WERI-Rb-1 (cell line): ENCODE data around the gene LGMN.
A peak's percentile ranks its signal among the peaks of the same experiment; 100 is the strongest.

Experiments used
- DNase-seq: peaks from one replicate; pipeline ENCODE4 v3.0.0-alpha.2; 2020
- H3K27ac ChIP-seq: fragments of 250-450 bp; sonication (Bioruptor Pico); 2 replicates; pipeline ENCODE4 v1.5.1; 2020; ENCODE audit warnings: mild to moderate bottlenecking, moderate library complexity
- H3K27me3 ChIP-seq: fragments of 250-450 bp; sonication (Bioruptor Pico); 2 replicates; pipeline ENCODE4 v1.5.1; 2021; ENCODE audit warnings: mild to moderate bottlenecking, low read depth, moderate library complexity; ENCODE audit not compliant: insufficient read depth, severe bottlenecking
- H3K36me3 ChIP-seq: fragments of 250-450 bp; sonication (Bioruptor Pico); 2 replicates; pipeline ENCODE4 v1.5.1; 2020; ENCODE audit warnings: mild to moderate bottlenecking, moderate library complexity
- H3K4me3 ChIP-seq: 2 replicates; pipeline ENCODE4 v1.5.1; 2011; ENCODE audit warnings: low read depth, mild to moderate bottlenecking, control low read depth, low read length
- H3K9me3 ChIP-seq: fragments of 250-450 bp; sonication (Bioruptor Pico); 2 replicates; pipeline ENCODE4 v1.5.1; 2021; ENCODE audit warnings: mild to moderate bottlenecking, moderate library complexity; ENCODE audit not compliant: severe bottlenecking
- TF ChIP-seq, protein P1 (sequence below): IDR thresholded peaks from 2 replicates; pipeline ENCODE4 v1.5.1; 2011; ENCODE audit warnings: low read depth, mild to moderate bottlenecking, control low read depth, inconsistent platforms, low read length

LGMN gene

DNA sequence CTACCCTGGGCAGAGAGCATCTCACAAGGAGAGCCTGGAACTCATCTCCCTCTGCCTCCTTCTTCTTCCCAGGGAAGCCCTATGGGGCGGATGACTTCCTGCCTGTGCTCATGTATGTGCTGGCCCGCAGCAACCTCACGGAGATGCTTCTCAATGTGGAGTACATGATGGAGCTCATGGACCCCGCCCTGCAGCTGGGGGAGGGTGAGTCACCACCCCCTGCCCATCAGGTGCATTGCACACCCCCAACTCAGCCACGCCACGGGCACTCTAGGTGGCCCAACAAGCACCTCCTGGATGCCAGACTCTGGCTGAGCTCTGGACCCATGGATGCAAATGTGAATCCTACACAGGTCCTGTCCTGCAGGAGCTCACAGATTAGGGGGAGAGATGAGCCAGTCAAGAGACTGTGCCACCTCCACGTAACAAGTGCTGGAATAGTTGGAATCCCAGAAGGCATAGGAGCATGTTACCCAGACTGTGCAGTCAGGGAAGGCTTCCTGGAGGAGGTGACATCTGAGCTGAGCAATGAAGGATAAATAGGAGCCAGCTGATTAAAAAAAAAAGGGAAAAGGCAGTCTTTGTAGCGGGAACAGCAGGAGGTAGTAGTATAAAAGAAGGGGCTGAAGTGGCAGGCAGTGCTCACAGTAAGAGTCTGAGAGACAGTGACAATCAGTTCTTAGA is 71.9 kb downstream of the LGMN start:
- DNase-seq, result no peak
- no peaks in the 10 kb centered on the region for H3K9me3 ChIP-seq
- TF ChIP-seq, protein P1, sequence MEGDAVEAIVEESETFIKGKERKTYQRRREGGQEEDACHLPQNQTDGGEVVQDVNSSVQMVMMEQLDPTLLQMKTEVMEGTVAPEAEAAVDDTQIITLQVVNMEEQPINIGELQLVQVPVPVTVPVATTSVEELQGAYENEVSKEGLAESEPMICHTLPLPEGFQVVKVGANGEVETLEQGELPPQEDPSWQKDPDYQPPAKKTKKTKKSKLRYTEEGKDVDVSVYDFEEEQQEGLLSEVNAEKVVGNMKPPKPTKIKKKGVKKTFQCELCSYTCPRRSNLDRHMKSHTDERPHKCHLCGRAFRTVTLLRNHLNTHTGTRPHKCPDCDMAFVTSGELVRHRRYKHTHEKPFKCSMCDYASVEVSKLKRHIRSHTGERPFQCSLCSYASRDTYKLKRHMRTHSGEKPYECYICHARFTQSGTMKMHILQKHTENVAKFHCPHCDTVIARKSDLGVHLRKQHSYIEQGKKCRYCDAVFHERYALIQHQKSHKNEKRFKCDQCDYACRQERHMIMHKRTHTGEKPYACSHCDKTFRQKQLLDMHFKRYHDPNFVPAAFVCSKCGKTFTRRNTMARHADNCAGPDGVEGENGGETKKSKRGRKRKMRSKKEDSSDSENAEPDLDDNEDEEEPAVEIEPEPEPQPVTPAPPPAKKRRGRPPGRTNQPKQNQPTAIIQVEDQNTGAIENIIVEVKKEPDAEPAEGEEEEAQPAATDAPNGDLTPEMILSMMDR, result no peak
- no peak overlapping the region for H3K4me3 ChIP-seq
- peaks cover 22% of the 10 kb centered on the region for H3K36me3 ChIP-seq
- no peak overlapping the region for H3K27ac ChIP-seq
- no peaks in the 10 kb centered on the region for H3K27me3 ChIP-seq

DNA sequence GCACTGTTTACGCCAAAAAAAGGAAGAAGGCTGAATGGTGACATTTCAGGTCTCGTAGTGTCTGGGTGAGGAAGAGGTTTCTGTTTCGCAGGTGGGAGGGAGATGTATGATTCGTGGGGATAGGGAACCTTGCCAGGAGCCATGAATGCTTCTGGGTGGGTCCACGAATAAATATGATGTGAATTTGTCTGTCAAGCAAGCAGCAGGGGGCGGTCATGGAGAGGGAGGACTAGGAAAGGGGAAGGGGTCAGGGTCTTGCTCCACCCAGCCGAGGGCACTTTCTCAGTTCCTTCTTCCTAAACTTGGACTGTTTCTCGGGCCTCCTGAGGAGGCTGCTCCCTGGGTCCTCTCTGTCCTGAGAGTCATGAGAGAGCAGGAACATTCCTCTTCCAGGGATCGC is 72.5 kb downstream of the LGMN start:
- H3K27me3 ChIP-seq, result no peaks in the 10 kb centered on the region
- H3K4me3 ChIP-seq, result no peak overlapping the region
- H3K27ac ChIP-seq, result no peak overlapping the region
- H3K36me3 ChIP-seq, result peaks cover 16% of the 10 kb centered on the region
- H3K9me3 ChIP-seq, result no peaks in the 10 kb centered on the region
- DNase-seq, result no peak
- TF ChIP-seq, protein P1, result no peak

DNA sequence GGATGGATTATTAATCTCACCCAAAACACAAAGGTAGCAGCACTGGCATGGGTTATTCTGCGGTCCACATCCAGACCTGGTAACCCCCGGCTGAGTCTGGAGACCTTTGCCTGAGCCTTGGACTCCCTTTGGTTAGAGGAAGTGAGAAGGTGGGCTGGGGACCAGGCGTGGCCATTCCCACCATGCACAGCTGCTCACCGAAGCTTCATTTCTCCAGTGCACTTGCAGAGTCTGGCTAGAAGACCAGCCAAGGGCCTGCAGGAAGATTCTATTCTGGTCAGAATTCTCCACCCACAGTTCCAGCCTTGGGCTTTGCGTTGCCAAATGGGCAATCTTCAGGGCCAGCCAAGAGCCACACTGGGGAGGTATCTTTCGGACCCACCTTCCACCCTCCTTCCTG is 73.0 kb downstream of the LGMN start:
- Histone ChIP-seq H3K4me3 (no peak overlapping the region), H3K36me3 (peaks cover 11% of the 10 kb centered on the region), H3K9me3 (no peaks in the 10 kb centered on the region), H3K27ac (no peak overlapping the region), H3K27me3 (no peaks in the 10 kb centered on the region)
- no peak for DNase-seq
- TF ChIP-seq, protein P1, result no peak

DNA sequence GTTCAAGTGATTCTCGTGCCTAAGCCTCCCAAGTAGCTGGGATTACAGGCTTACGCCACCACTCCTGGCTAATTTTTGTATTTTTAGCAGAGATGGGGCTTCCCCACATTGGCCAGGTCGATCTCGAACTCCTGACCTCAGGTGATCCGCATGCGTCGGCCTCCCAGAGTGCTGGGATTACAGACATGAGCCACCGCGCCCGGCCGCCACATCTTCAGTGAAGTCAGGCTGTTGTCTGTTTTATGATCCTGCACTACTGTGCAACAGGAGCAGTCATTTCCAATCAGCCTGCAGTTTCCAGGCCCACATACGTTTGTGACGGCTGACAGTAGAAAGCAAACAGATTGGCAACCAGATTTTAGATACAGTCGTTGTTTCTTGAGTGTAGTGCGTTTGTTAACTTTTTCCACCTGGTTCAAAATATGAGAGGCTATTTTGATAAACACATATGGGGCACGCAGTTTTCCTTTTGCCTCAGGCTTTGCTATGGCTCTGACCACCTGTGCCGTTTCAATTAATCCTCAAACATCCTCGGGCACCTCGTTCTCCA is 74.8 kb downstream of the LGMN start:
- Histone ChIP-seq H3K36me3 (no peaks in the 10 kb centered on the region), H3K27me3 (no peaks in the 10 kb centered on the region), H3K9me3 (no peaks in the 10 kb centered on the region), H3K27ac (no peak overlapping the region), H3K4me3 (no peak overlapping the region)
- TF ChIP-seq, protein P1, result no peak
- peak; percentile 62 for DNase-seq

DNA sequence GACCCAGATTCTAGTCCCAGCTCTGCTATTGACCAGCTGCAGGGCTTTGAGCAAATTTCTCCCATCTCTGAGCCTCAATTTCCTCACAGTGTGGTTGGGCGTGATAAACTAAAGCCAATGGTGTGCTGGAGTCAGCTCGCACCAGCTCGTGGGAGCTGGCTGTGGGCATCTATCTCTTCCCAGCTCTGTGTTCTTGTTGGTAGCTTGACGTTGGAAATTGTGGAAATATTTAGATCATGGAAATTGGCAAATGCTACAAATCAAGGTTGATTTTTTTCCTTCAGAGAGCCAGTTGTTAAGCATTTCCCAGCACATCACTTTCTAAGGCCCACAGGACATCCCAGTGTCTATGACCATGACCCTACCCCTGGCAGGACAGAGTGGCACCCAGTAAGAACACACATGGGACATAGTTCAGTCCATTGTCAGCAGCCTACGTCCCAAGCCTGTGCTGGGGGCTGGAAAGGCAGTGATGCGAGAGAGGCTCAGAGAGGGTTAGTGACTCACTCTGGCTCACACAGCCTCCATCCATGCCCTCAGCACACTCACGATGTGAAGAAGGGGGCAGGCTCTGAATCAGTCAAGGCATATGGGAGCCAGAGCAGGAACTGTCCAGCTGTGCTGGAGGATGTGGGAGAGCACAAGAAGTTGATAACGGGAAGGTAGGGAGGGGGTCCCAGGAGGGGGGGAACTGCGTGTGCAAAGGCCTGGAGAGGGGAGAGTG is 77.6 kb downstream of the LGMN start:
- DNase-seq, result no peak
- no peak overlapping the region for H3K4me3 ChIP-seq
- H3K9me3 ChIP-seq, result no peaks in the 10 kb centered on the region
- TF ChIP-seq, protein P1, result no peak
- no peaks in the 10 kb centered on the region for H3K27me3 ChIP-seq
- no peaks in the 10 kb centered on the region for H3K36me3 ChIP-seq
- H3K27ac ChIP-seq, result no peak overlapping the region
